Measurements from ENCODE around the gene ZNF804B. TPM values are rescaled to one million over a fixed set of nuclear protein-coding genes. Genes with fewer than 3 reads are reported as not detected.

Gene ZNF804B
- total and polyA plus RNA-seq, 2 of the 4 experiments (the other 2 are of a cell fraction): not detected

- no peak overlapping the region for H3K27ac ChIP-seq (ENCODE audit: insufficient read depth, low read length)
- H4K8ac ChIP-seq (ENCODE audit: low read depth in 2 of 2, low read length in 2 of 2): no peak overlapping the region
- H3K4me1 ChIP-seq (ENCODE audit: control insufficient read depth, insufficient read depth, low read length): no peaks in the 10 kb centered on the region
- no peak overlapping the region for H3K14ac ChIP-seq (replicated peaks; ENCODE audit: low read depth, low read length)
- no CpG with 5 or more reads among the region's 1 CpG for WGBS, 2 experiments (ENCODE audit: extremely low coverage in 2 of 2, insufficient read length in 1 of 2)
- no peaks in the 10 kb centered on the region for H3K9me1 ChIP-seq (ENCODE audit: insufficient read depth, low read length)
- no peak overlapping the region for H2BK20ac ChIP-seq (ENCODE audit: low read depth, low read length)
- H2BK5ac ChIP-seq (ENCODE audit: low read depth, low read length, poor library complexity, severe bottlenecking): no peak overlapping the region
- no peak overlapping the region for H2AFZ ChIP-seq (replicated peaks; ENCODE audit: low read length, poor library complexity)
- in situ Hi-C loops (cut with MboI; ENCODE audit: low sequenced_read_pairs) (no loop called here), dilution Hi-C loops (cut with HindIII; ENCODE audit: low sequenced_read_pairs, unreplicated experiment) (no loop called here), intact Hi-C loops (cut with micrococcal nuclease) (no loop called here)
- H3K4ac ChIP-seq (ENCODE audit: low read depth, low read length): no peak overlapping the region
- no peak overlapping the region for H2AK5ac ChIP-seq (ENCODE audit: low read depth, low read length)
- DNase-seq (no peak), ATAC-seq (ENCODE audit: low read depth) (no peak)
- no peak overlapping the region for H3K23ac ChIP-seq (ENCODE audit: low read depth, low read length)
- H3K79me1 ChIP-seq (ENCODE audit: low read depth in 1 of 2, low read length in 2 of 2): no peaks in the 10 kb centered on the region
- no peak overlapping the region for H2AK9ac ChIP-seq (replicated peaks; ENCODE audit: low read depth, low read length, poor library complexity)
- TF ChIP-seq CHD1 (IDR thresholded peaks at IDR 0.05; ENCODE audit: low read depth, low read length): no peak
- TF ChIP-seq RAD21 (IDR thresholded peaks at IDR 0.05; ENCODE audit: low read length): no peak
- no peak for TF ChIP-seq MXI1 (IDR thresholded peaks at IDR 0.05; ENCODE audit: borderline replicate concordance, low read depth, low read length)
- no peak for TF ChIP-seq BHLHE40 (IDR thresholded peaks at IDR 0.05; ENCODE audit: low read depth, low read length)
- TF ChIP-seq POLR2A (IDR thresholded peaks at IDR 0.05; ENCODE audit: low read depth, low read length): no peak
- no peak for TF ChIP-seq RFX5 (IDR thresholded peaks at IDR 0.05; ENCODE audit: low read depth, low read length)
- TF ChIP-seq RCOR1 (IDR thresholded peaks at IDR 0.05; ENCODE audit: insufficient replicate concordance, low read length): no peak
- no peak for TF ChIP-seq NFE2L2 (IDR thresholded peaks at IDR 0.05; ENCODE audit: low read depth, low read length)
- no peak for TF ChIP-seq MAZ (IDR thresholded peaks at IDR 0.05; ENCODE audit: borderline replicate concordance, low read depth, low read length)
- no peak for TF ChIP-seq FOS (IDR thresholded peaks at IDR 0.05; ENCODE audit: low read depth, low read length)
- TF ChIP-seq CEBPB (IDR thresholded peaks at IDR 0.05; ENCODE audit: low read depth, low read length): no peak
- TF ChIP-seq SMC3 (IDR thresholded peaks at IDR 0.05; ENCODE audit: low read depth, low read length): no peak
- no peak for TF ChIP-seq USF2 (IDR thresholded peaks at IDR 0.05; ENCODE audit: low read depth, low read length)
- no peak overlapping the region for H3K4me2 ChIP-seq (ENCODE audit: low read depth, low read length)
- no peaks in the 10 kb centered on the region; the same call in 1 of the 2 replicates for H3K27me3 ChIP-seq (ENCODE audit: control insufficient read depth, insufficient read depth, low read length)
- no peaks in the 10 kb centered on the region for H3K36me3 ChIP-seq (ENCODE audit: control insufficient read depth, insufficient read depth, low read length)
- no peak overlapping the region for H3K4me3 ChIP-seq (ENCODE audit: insufficient read depth, low read depth, low read length)
- H3K18ac ChIP-seq (ENCODE audit: low read depth, low read length): no peak overlapping the region
- H4K5ac ChIP-seq (ENCODE audit: low read depth, low read length): no peak overlapping the region
- H4K91ac ChIP-seq (ENCODE audit: insufficient read depth, low read depth, low read length): no peak overlapping the region
- H2BK120ac ChIP-seq (ENCODE audit: low read depth, low read length): no peak overlapping the region
- CTCF ChIA-PET: no interaction called here
- no peak overlapping the region for H2BK15ac ChIP-seq (ENCODE audit: low read depth, low read length)
- POLR2A ChIA-PET (ENCODE audit: unreplicated experiment): no interaction called here
- H3K9me3 ChIP-seq (ENCODE audit: control insufficient read depth, insufficient read depth, low read length): no peaks in the 10 kb centered on the region
- H4K20me1 ChIP-seq (ENCODE audit: insufficient read depth, low read length): no peaks in the 10 kb centered on the region
- no TSS peak for BruUV-seq (replicated peaks)
- H3K9ac ChIP-seq (ENCODE audit: low read depth, low read length): no peak overlapping the region
- no peak overlapping the region for H3K56ac ChIP-seq (ENCODE audit: extremely low read depth, insufficient read depth, low read length)
These were observed 2.3 kb downstream of the ZNF804B start for GRCh38 chr7:88761779-88762178.
